ENCODE data around the gene CCT8.
"Not testable (repeated sequence)": the region's sequence is repeated elsewhere in the genome, so short reads cannot be mapped to it uniquely, and the experiment has no call there.

The CCT8 gene

GRCh38 chr21:29011236-29011635, 62.2 kb downstream of the CCT8 start:
- not testable (repeated sequence) for DNase-seq

GRCh38 chr21:29008367-29008766, 65.1 kb downstream of the CCT8 start:
- no peak for DNase-seq

- DNase-seq = no peak
Observed at GRCh38 chr21:29007810-29008209, 65.6 kb downstream of the CCT8 start.

- no peak for DNase-seq
Observed at GRCh38 chr21:29007135-29007534, 66.3 kb downstream of the CCT8 start.
